Small intestine (tissue), 7 donors: ENCODE results near the gene HMGCS2. TPM values are rescaled to one million over a fixed set of nuclear protein-coding genes. Genes with fewer than 3 reads are reported as not detected.

Experiments
- DNase-seq, 2 donors: peaks; one replicate each; pipeline versions ENCODE4 v3.0.0 to v3.0.0-alpha.2; 2013
- FAIRE-seq: peaks from 2 replicates; lab custom pipeline; 2012; peaks lifted over from hg19 to GRCh38; lab: Jason Lieb, UNC
- H3K27ac ChIP-seq, 3 donors: one replicate each; pipeline ENCODE4 v1.5.1; 2013; ENCODE audit warnings: low read length in 2 of 3, mild to moderate bottlenecking in 2 of 3, control low read depth in 1 of 3, inconsistent platforms in 1 of 3, low read depth in 1 of 3, moderate library complexity in 1 of 3
- H3K27me3 ChIP-seq, 3 donors: one replicate each; pipeline ENCODE4 v1.6.1; 2013; ENCODE audit warnings: low read length in 3 of 3, inconsistent platforms in 1 of 3; ENCODE audit not compliant: control insufficient read depth in 3 of 3, insufficient read depth in 3 of 3
- H3K36me3 ChIP-seq, 3 donors: one replicate each; pipeline ENCODE4 v1.6.1; 2013; ENCODE audit warnings: low read length in 3 of 3, inconsistent platforms in 1 of 3, low read depth in 1 of 3, mild to moderate bottlenecking in 1 of 3, moderate library complexity in 1 of 3; ENCODE audit not compliant: control insufficient read depth in 3 of 3, insufficient read depth in 2 of 3
- H3K4me1 ChIP-seq, 3 donors: one replicate each; pipeline ENCODE4 v1.6.1; 2013; ENCODE audit warnings: low read length in 2 of 3, inconsistent platforms in 1 of 3, low read depth in 1 of 3, mild to moderate bottlenecking in 1 of 3, moderate library complexity in 1 of 3; ENCODE audit not compliant: control insufficient read depth in 3 of 3, insufficient read depth in 2 of 3
- H3K4me3 ChIP-seq, 3 donors: one replicate each; pipeline ENCODE4 v1.5.1; 2013; ENCODE audit warnings: low read length in 3 of 3, control low read depth in 1 of 3, inconsistent platforms in 1 of 3, low read depth in 1 of 3, mild to moderate bottlenecking in 1 of 3, moderate library complexity in 1 of 3
- H3K9me3 ChIP-seq, 2 donors: one replicate each; pipeline ENCODE4 v1.6.1; 2013; ENCODE audit warnings: low read depth in 1 of 2, low read length in 1 of 2; ENCODE audit not compliant: control insufficient read depth in 2 of 2, insufficient read depth in 1 of 2
- WGBS, 3 donors: extraction: QIAGEN DNeasy Blood & Tissue Kit; methylation state at CpG; one replicate each; pipeline ENCODE4 v1.1.7; 2013; 5-methylcytosine and 5-hydroxymethylcytosine counted together
- polyA plus RNA-seq, 4 donors: library from polyadenylated mRNA; stranded (reverse) in 3 of 4; unstranded in 1 of 4; fragments of 200-250 nt in 3 of 4; fragments of 120-200 nt in 1 of 4; gene quantifications; one replicate each; pipeline versions ENCODE4 v1.2.1 to v1.2.3, GENCODE V29; 2013
- donor health status: healthy with polysubstance abuse.
- donor health status: control.
- donor health status: control.
- donor health status: Bipolar disorder and iron deficiency.
- donor health status: healthy.

HMGCS2 gene
- polyA plus RNA-seq, 4 donors, result 8.3 to 80.4 (median 25.4) TPM

DNA sequence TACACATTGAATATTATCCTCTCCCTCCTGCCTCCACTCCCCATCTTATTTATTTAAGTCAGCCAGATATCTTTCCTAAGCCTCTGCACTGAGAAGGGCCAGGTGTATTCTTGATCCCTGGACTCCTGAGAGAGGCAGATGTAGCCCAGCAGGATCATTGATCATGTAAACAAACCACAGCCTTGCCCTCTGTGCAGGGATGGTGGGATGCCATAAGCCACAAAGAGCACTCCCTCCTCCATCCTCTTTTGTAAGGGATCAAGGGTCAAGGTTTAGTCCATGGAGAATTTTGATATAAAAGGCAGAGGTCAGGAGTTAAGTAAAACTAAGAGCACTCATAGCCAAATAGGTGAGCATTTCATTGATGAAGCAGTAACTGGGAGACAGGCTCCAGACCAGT lies 39.7 kb downstream of the HMGCS2 start:
- Histone ChIP-seq H3K4me3 (no peak overlapping the region), H3K27me3 (no peaks in the 10 kb centered on the region), H3K36me3 (peaks cover 0 to 60% (median 7%) of the 10 kb centered on the region in 3 donors), H3K9me3 (no peaks in the 10 kb centered on the region), H3K27ac (no peak overlapping the region), H3K4me1 (peaks cover 0 to 36% (median 0%) of the 10 kb centered on the region in 3 donors)
- FAIRE-seq, result no peak
- DNase-seq, result peak in 1 of 2 donors; percentile 44

DNA sequence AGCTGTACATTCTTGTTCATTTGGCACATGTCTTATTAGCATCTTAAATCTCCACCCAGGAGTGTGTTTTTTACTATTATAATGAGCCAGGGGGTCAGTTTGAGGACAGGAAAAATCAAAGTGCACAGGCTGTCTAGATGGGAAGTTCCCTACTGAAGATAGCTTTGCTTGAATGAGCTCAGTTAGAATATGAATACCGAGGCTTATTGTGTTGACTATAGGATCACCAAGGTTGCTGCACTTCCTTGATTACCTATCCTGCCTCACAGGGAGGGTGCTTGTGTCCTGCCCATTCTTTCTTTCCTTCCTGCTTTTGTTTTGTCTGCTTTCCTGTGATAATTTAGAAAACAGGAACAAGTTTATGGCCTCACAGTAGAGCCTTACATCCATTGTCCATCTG lies 40.7 kb downstream of the HMGCS2 start:
- no peaks in the 10 kb centered on the region for H3K27me3 ChIP-seq
- peaks cover 0 to 65% (median 7%) of the 10 kb centered on the region in 3 donors for H3K36me3 ChIP-seq
- peak overlapping the region in 1 of 3 donors; percentile 50 for H3K27ac ChIP-seq
- FAIRE-seq (no peak), DNase-seq (no peak)
- H3K4me1 ChIP-seq, result peaks cover 0 to 47% (median 0%) of the 10 kb centered on the region in 3 donors
- no peak overlapping the region for H3K4me3 ChIP-seq
- H3K9me3 ChIP-seq, result no peaks in the 10 kb centered on the region
- WGBS, 3 donors, result 15 to 26% (median 15%) methylated on average over 1 of the region's 1 CpG

DNA sequence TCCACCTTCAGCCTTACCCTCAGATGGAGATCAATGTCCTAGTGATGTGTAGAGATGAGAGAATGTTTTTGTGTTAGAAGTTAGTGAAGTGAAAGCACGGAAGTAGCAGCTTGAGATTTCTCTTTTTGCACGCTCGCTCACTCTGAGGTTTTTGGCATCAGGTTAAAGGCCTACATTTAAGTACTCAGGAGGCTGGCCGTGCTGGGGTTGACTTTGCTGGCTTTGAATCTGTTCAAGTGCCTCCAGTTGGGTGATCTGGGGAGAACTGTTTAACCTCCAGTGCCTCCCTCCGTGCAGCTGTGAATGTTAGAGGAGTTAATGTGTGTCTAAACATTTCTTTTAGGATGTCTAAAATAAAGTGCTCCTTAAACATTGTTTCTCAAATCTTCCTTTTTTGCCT lies 43.1 kb downstream of the HMGCS2 start:
- WGBS, 3 donors, result 86 to 93% (median 88%) methylated on average over 5 of the region's 5 CpGs
- Histone ChIP-seq H3K27ac (peak overlapping the region in 1 of 3 donors; percentile 62), H3K27me3 (no peaks in the 10 kb centered on the region), H3K9me3 (no peaks in the 10 kb centered on the region), H3K36me3 (peaks cover 0 to 66% (median 7%) of the 10 kb centered on the region in 3 donors), H3K4me1 (peaks cover 0 to 65% (median 0%) of the 10 kb centered on the region in 3 donors), H3K4me3 (no peak overlapping the region)
- FAIRE-seq (no peak), DNase-seq (no peak)

DNA sequence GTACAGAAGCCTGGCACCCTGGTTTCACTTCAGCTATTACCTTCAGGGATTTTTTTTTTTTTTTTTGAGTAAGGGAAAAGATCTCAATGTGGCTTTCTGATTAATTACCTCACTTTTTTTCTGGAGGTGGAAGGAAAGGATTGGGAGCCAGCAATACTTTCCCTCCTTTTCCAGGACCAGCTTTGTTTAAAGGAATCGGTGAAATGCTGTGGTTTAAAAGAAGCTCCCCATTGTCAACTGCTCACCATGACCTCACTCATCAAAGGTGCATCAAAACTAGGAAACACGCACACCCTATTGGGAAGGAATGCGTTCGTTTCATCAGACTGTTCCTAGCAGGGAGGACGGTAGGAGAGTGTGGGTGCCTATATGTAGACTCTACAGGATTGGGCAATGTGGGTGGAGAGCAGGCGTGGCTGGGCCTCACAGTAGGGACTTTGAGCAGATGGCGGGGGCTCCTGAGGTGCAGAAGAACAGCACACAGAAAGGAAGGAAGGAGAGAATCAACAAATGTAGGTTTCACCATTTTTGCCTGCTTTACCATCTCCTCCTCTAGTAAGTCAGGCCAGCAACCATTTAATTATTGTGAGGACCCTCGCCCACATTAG lies 44.0 kb downstream of the HMGCS2 start:
- H3K4me1 ChIP-seq, result peaks cover 0 to 69% (median 0%) of the 10 kb centered on the region in 3 donors
- H3K27me3 ChIP-seq, result no peaks in the 10 kb centered on the region
- peak overlapping the region in 1 of 3 donors; percentile 62 for H3K27ac ChIP-seq
- WGBS, 3 donors, result 71 to 77% (median 75%) methylated on average over 8 of the region's 8 CpGs
- peaks cover 0 to 66% (median 9%) of the 10 kb centered on the region in 3 donors for H3K36me3 ChIP-seq
- no peak for FAIRE-seq
- DNase-seq, result peak in 1 of 2 donors; percentile 91
- H3K4me3 ChIP-seq, result no peak overlapping the region
- H3K9me3 ChIP-seq, result no peaks in the 10 kb centered on the region

DNA sequence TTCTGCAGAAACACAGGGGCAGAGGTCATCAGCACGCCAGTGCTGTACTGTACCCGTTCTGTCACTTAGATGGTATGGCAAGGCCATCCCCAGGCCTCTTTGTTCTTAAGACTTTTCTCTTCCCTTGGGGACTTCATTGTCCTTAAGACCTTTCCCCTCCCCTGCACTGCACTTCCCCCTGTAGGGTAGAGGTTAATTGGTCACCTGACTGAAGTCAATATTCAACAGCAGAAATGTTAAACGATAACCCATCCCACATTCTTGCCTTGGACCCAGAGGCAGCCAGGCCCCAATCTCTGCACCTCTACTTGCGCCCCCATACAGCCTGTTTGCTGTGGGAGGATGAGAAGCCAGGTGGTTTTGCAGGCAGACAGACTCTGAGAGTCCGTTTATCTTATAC lies 46.8 kb downstream of the HMGCS2 start:
- peak overlapping the region in 1 of 3 donors; percentile 78 for H3K27ac ChIP-seq
- H3K4me1 ChIP-seq, result peaks cover 0 to 74% (median 0%) of the 10 kb centered on the region in 3 donors
- FAIRE-seq, result no peak
- WGBS, 3 donors, result 50 to 68% (median 51%) methylated on average over 5 of the region's 5 CpGs
- no peaks in the 10 kb centered on the region for H3K27me3 ChIP-seq
- H3K4me3 ChIP-seq, result no peak overlapping the region
- DNase-seq, result peak in 1 of 2 donors; percentile 89
- peaks cover 0 to 48% (median 7%) of the 10 kb centered on the region in 3 donors for H3K36me3 ChIP-seq
- no peaks in the 10 kb centered on the region for H3K9me3 ChIP-seq

DNA sequence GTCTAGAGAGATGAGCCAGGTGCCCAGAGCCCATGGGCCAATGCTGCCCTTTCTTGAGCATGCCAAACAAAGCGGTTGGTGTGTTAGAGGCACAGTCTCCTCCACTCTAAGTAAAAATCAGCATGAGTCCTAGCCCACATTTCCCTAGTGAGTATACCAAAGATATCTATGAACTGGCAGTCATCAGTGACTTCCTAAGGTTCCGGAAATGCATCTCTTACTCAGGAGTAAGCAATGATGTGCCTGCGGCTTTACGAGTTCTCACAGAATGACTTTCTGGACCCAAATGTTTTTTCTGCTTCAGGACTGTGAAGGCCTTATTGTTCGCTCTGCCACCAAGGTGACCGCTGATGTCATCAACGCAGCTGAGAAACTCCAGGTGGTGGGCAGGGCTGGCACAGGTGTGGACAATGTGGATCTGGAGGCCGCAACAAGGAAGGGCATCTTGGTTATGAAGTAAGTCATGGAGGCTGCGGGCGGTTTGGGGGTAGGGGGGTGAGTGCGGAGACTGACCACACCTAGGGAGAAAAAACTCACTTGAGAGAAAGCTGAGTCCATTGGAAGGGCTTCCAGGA lies 47.8 kb downstream of the HMGCS2 start:
- FAIRE-seq, result no peak
- WGBS, 3 donors, result 94 to 98% (median 97%) methylated on average over 11 of the region's 11 CpGs

DNA sequence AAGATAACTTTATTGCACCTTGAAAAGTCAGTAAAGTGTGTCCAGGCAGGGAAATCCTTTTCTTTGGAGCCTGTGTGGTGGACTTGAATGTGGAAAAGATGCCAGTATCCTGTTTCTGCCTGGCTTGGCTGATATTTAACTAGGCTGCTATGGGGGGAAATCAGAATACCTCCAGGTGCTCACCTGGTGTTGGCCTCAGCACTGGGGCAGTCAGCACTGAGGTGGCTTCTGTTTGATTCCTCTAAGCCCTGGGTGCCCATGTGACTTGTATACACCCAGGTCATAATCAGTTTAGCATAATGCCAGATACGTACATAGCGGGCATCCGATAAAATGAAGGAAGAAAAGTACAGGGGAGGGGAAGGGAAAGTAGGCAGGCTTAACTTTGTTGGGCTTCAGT lies 49.7 kb downstream of the HMGCS2 start:
- no peak for FAIRE-seq
- H3K36me3 ChIP-seq, result peaks cover 0 to 33% (median 2%) of the 10 kb centered on the region in 3 donors
- peak overlapping the region in 1 of 3 donors; percentile 51 for H3K27ac ChIP-seq
- no peaks in the 10 kb centered on the region for H3K27me3 ChIP-seq
- 19 to 75% (median 31%) methylated on average over 3 of the region's 3 CpGs for WGBS, 3 donors
- DNase-seq, result peak in 1 of 2 donors; percentile 61
- no peaks in the 10 kb centered on the region for H3K9me3 ChIP-seq
- no peak overlapping the region for H3K4me3 ChIP-seq
- H3K4me1 ChIP-seq, result peaks cover 0 to 79% (median 0%) of the 10 kb centered on the region in 3 donors

More for the DNA sequence above, 47.8 kb downstream of the HMGCS2 start:
- peaks cover 0 to 42% (median 2%) of the 10 kb centered on the region in 3 donors for H3K36me3 ChIP-seq
- no peak overlapping the region for H3K4me3 ChIP-seq
- no peaks in the 10 kb centered on the region for H3K9me3 ChIP-seq
- H3K27me3 ChIP-seq, result no peaks in the 10 kb centered on the region
- DNase-seq, result no peak
- peaks cover 0 to 80% (median 0%) of the 10 kb centered on the region in 3 donors for H3K4me1 ChIP-seq
- peak overlapping the region in 1 of 3 donors; percentile 78 for H3K27ac ChIP-seq

DNA sequence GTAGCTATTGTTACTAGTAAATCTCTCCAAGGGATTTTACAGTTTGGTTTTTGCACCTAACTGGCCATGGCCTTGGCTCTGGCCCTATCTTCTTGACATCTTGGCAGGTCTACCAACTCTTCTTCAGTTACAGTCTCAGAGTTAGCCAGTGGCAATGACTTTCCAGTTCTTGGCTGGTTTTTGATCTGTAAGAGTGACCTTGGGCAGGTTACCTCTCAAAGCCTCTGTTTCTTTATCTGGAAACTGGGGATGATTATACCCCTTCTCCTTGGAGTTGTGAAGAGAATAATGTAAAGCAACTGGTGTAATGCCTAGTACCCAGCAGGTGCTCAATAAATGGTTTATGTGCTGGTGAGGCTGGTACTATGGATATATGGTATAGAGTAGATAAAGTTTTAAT lies 50.3 kb downstream of the HMGCS2 start:
- no peak for FAIRE-seq
- Histone ChIP-seq H3K9me3 (no peaks in the 10 kb centered on the region), H3K4me1 (peaks cover 0 to 79% (median 0%) of the 10 kb centered on the region in 3 donors), H3K27ac (peak overlapping the region in 1 of 3 donors; percentile 51), H3K27me3 (no peaks in the 10 kb centered on the region), H3K36me3 (peaks cover 0 to 27% (median 2%) of the 10 kb centered on the region in 3 donors), H3K4me3 (no peak overlapping the region)
- no peak for DNase-seq
